ENCODE measurements around the gene MBTPS2.
"Not testable (repeated sequence)": the region's sequence is repeated elsewhere in the genome, so short reads cannot be mapped to it uniquely, and the experiment has no call there.

The MBTPS2 gene

GRCh38 chrX:21839334-21840192 is at the start of gene MBTPS2:
TSS of gene MBTPS2 (plus strand) at chrX:21839617. CDS start at chrX:21839735, 118 bp downstream.
- DNase-seq, result peak; percentile 50 to 57

GRCh38 chrX:21798677-21799219 is 40.7 kb upstream of the MBTPS2 start:
- no peak for DNase-seq

GRCh38 chrX:21799767-21800166 is 39.6 kb upstream of the MBTPS2 start:
- DNase-seq, result no peak

GRCh38 chrX:21800344-21800770 is 39.1 kb upstream of the MBTPS2 start:
- DNase-seq, result no peak

GRCh38 chrX:21802054-21802670 is 37.3 kb upstream of the MBTPS2 start:
- DNase-seq, result no peak

- no peak for DNase-seq
Measured at GRCh38 chrX:21802839-21803238, 36.6 kb upstream of the MBTPS2 start.

- DNase-seq, result no peak
Measured at GRCh38 chrX:21806691-21807090, 32.7 kb upstream of the MBTPS2 start.

- no peak for DNase-seq
Measured at GRCh38 chrX:21811832-21812231, 27.6 kb upstream of the MBTPS2 start.

GRCh38 chrX:21812628-21813027 is 26.8 kb upstream of the MBTPS2 start:
- no peak for DNase-seq

GRCh38 chrX:21813612-21814368 is 25.6 kb upstream of the MBTPS2 start:
- no peak for DNase-seq

GRCh38 chrX:21816136-21816535 is 23.3 kb upstream of the MBTPS2 start:
- DNase-seq, result no peak

GRCh38 chrX:21820170-21820569 is 19.2 kb upstream of the MBTPS2 start:
- not testable (repeated sequence) for DNase-seq

GRCh38 chrX:21821875-21822274 is 17.5 kb upstream of the MBTPS2 start:
- DNase-seq, result no peak

- DNase-seq, result no peak
Measured at GRCh38 chrX:21831496-21831895, 7.9 kb upstream of the MBTPS2 start.

GRCh38 chrX:21837056-21837455 is 2.4 kb upstream of the MBTPS2 start:
- DNase-seq, result no peak

GRCh38 chrX:21838937-21839333 is 482 bp upstream of the MBTPS2 start:
- DNase-seq, result peak in 1 of 2 experiments; percentile 20

GRCh38 chrX:21840193-21840545 is 752 bp downstream of the MBTPS2 start:
- DNase-seq, result no peak

- no peak for DNase-seq
Measured at GRCh38 chrX:21843179-21843578, 3.8 kb downstream of the MBTPS2 start.

GRCh38 chrX:21845096-21845495 is 5.7 kb downstream of the MBTPS2 start:
- DNase-seq, result no peak

- no peak for DNase-seq
Measured at GRCh38 chrX:21847342-21847741, 7.9 kb downstream of the MBTPS2 start.

GRCh38 chrX:21853578-21853977 is 14.2 kb downstream of the MBTPS2 start:
- DNase-seq, result no peak

- DNase-seq, result no peak
Measured at GRCh38 chrX:21855937-21856415, 16.6 kb downstream of the MBTPS2 start, which contains the start of gene YY2. TSS of gene YY2 (plus strand) at chrX:21855987. CDS start at chrX:21856485, 498 bp downstream.

- no peak for DNase-seq
Measured at GRCh38 chrX:21856504-21856903, 17.1 kb downstream of the MBTPS2 start.

Data from AML-193 (cell line).